ENCODE results near the gene SYNGR3. TPM values are rescaled to one million over a fixed set of nuclear protein-coding genes. Genes with fewer than 3 reads are reported as not detected.

SYNGR3 gene
- total and polyA plus RNA-seq, 8 donors: 0.21 to 0.93 (median 0.33) TPM

GRCh38 chr16:2002406-2003230 is 12.8 kb downstream of the SYNGR3 start:
- H3K9me3 ChIP-seq: no peaks in the 10 kb centered on the region
- DNase-seq: peak in 1 of 4 donors; percentile 71
- no peaks in the 10 kb centered on the region for H3K27me3 ChIP-seq
- H3K27ac ChIP-seq: no peak overlapping the region
- peaks cover 19 to 43% of the 10 kb centered on the region in 2 donors for H3K4me1 ChIP-seq
- H3K36me3 ChIP-seq: peaks cover 0 to 59% of the 10 kb centered on the region in 2 donors
- TF ChIP-seq, protein P1, sequence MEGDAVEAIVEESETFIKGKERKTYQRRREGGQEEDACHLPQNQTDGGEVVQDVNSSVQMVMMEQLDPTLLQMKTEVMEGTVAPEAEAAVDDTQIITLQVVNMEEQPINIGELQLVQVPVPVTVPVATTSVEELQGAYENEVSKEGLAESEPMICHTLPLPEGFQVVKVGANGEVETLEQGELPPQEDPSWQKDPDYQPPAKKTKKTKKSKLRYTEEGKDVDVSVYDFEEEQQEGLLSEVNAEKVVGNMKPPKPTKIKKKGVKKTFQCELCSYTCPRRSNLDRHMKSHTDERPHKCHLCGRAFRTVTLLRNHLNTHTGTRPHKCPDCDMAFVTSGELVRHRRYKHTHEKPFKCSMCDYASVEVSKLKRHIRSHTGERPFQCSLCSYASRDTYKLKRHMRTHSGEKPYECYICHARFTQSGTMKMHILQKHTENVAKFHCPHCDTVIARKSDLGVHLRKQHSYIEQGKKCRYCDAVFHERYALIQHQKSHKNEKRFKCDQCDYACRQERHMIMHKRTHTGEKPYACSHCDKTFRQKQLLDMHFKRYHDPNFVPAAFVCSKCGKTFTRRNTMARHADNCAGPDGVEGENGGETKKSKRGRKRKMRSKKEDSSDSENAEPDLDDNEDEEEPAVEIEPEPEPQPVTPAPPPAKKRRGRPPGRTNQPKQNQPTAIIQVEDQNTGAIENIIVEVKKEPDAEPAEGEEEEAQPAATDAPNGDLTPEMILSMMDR (IDR thresholded peaks at IDR 0.05): no peak
- no peak overlapping the region for H3K4me3 ChIP-seq
- intact Hi-C loops (cut with DNase I): no loop called here
- no peak for ATAC-seq

DNA sequence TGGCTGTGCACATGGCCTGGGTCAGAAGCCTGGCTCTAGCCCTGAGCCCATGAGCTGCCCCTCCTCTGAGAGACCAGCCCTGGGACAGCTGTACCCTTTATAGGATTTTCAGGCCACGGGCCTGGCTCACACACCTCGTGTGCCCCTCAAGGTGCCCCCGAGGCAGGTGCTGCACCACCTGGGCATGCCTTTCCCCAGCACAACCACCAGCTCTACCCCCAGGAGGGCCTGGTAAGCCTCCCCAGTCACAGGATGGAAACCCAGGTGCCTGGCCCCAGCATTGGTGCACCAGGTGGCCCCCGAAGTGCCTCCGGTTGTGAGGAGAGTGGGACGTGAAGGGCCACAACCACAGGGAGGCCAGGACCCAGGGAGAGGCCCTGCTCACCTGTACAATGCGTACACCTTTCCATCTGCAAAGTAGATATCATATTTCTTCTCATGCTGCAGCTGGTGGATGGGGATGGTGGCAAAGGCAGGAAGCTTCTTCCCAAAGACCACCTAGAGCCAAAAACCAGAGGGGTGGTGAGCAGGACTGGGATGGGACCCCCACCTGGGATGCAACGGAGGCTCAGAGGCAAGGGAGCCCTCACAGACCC is 13.6 kb downstream of the SYNGR3 start:
- Histone ChIP-seq H3K9me3 (no peaks in the 10 kb centered on the region), H3K27me3 (no peaks in the 10 kb centered on the region), H3K36me3 (peaks cover 0 to 52% of the 10 kb centered on the region in 2 donors), H3K4me1 (peaks cover 27 to 51% of the 10 kb centered on the region in 2 donors), H3K4me3 (no peak overlapping the region), H3K27ac (no peak overlapping the region)
- TF ChIP-seq, protein P1 (IDR thresholded peaks at IDR 0.05): no peak
- no peak for DNase-seq
- ATAC-seq: no peak
- intact Hi-C loops (cut with DNase I): no loop called here

DNA sequence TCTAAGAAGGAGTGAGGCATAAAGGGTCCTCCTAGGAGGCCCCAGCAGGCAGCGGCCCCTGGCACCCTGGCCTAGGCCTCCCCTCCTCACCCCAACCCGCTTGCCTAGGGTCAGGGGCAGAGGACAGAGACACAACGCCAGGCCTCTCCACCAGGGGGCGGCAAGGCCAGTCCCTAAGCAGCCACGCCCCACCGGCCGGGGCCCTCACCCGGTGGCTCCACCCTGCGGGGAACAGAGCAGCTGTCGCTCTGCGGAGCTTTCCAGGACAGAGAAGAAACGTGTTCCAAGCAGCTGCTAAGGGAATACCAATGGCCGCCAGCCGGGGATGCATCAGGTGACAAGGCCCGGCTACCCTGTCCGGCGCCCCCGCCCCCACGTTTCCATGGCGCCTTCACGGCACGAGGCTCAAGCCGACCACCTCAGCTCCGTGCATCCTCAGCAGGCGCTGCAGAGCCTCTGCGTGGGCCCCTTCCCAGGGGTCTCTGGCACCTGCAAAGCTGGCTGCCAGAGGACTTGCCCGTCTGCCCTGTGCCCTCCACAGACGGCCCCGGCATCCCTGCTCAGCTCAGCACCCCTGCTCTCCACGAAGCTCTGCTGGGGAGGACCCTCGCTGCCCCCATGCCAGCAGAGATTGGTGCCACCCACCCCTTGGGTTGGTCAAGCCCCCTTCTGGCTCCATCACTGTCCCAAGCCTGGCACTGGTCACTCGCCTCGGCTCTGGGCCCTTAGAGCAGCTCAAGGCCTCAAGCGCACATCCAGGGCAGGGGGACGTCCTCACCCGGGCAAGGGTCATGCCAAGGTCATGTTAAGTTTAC is 14.3 kb downstream of the SYNGR3 start:
- H3K4me1 ChIP-seq: peaks cover 32 to 58% of the 10 kb centered on the region in 2 donors
- H3K4me3 ChIP-seq: no peak overlapping the region
- TF ChIP-seq, protein P1 (IDR thresholded peaks at IDR 0.05): peak; percentile 85 to 93
- peak; percentile 93 for ATAC-seq
- H3K9me3 ChIP-seq: no peaks in the 10 kb centered on the region
- DNase-seq: peak in 3 of 4 donors; percentile 87 to 97 (median 91)
- intact Hi-C loops (cut with DNase I): no loop called here
- H3K27ac ChIP-seq: no peak overlapping the region
- peaks cover 0 to 45% of the 10 kb centered on the region in 2 donors for H3K36me3 ChIP-seq
- no peaks in the 10 kb centered on the region for H3K27me3 ChIP-seq

DNA sequence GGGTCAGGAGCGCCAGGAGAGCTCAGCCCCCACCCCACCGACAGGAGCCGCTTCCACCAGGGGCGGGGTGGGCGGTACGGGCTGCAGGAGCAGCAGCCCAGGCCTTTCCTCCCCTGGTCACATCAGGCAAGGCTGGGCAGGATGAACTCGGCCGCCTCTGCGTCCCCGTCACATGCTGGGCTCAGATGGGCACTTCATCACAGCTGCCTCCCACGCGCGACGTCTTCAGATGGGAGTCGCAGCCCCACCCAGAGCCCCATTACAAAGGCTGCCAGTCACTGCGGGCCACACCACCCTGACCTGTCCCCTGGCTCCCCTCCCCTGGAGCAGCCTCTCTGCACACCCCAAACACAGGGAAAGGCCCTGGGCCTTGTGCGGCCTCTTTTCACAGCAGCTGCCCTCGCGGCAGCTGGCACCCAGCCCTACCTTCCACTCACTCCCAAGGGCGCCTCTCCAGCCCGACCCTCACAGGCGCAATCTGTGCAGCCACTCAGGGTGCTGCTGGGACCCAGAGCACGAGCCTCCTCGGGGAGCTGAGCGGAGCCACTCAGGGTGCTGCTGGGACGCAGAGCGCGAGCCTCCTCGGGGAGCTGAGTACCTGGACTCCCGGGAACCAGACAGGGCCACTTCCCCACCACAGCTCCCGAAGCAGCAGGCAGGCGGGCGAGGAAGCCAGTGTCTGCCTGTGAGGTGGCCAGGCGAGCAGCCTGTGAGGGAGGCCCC is 15.2 kb downstream of the SYNGR3 start:
- ATAC-seq (no peak), DNase-seq (no peak)
- Histone ChIP-seq H3K4me3 (no peak overlapping the region), H3K36me3 (peaks cover 0 to 36% of the 10 kb centered on the region in 2 donors), H3K4me1 (peaks cover 32 to 59% of the 10 kb centered on the region in 2 donors), H3K27me3 (no peaks in the 10 kb centered on the region), H3K27ac (no peak overlapping the region), H3K9me3 (no peaks in the 10 kb centered on the region)
- intact Hi-C loops (cut with DNase I): no loop called here
- TF ChIP-seq, protein P1 (IDR thresholded peaks at IDR 0.05): no peak

All from left lung (tissue), 10 donors.